HG03097 (cell line): ENCODE data around the gene NFIB.

ENCODE experiments used
- ATAC-seq: cut with Tn5 transposase; IDR thresholded peaks from one replicate; pipeline ENCODE4 v1.9.1; 2021; ENCODE audit not compliant: unreplicated experiment, low FRiP score

NFIB gene

GRCh38 chr9:14192556-14192955, 121.4 kb downstream of the NFIB start:
- ATAC-seq: no peak

- no peak for ATAC-seq
Observed at GRCh38 chr9:14191512-14191911, 122.4 kb downstream of the NFIB start.

- no peak for ATAC-seq
Observed at GRCh38 chr9:14190240-14190639, 123.7 kb downstream of the NFIB start.

GRCh38 chr9:14189578-14189977, 124.4 kb downstream of the NFIB start:
- no peak for ATAC-seq

- ATAC-seq: no peak
Observed at GRCh38 chr9:14189146-14189545, 124.8 kb downstream of the NFIB start.

GRCh38 chr9:14188538-14188937, 125.4 kb downstream of the NFIB start:
- no peak for ATAC-seq

GRCh38 chr9:14188011-14188410, 125.9 kb downstream of the NFIB start:
- ATAC-seq: no peak

GRCh38 chr9:14186096-14186495, 127.8 kb downstream of the NFIB start:
- ATAC-seq: no peak

- ATAC-seq: no peak
Observed at GRCh38 chr9:14185016-14185415, 128.9 kb downstream of the NFIB start.

- no peak for ATAC-seq
Observed at GRCh38 chr9:14183001-14183400, 130.9 kb downstream of the NFIB start.

GRCh38 chr9:14180960-14181537, 132.9 kb downstream of the NFIB start:
- no peak for ATAC-seq

- no peak for ATAC-seq
Observed at GRCh38 chr9:14180093-14180959, 133.6 kb downstream of the NFIB start.

- no peak for ATAC-seq
Observed at GRCh38 chr9:14179449-14179848, 134.5 kb downstream of the NFIB start.

GRCh38 chr9:14175778-14176177, 138.2 kb downstream of the NFIB start:
- ATAC-seq: no peak

- ATAC-seq: no peak
Observed at GRCh38 chr9:14173713-14174112, 140.2 kb downstream of the NFIB start.

- ATAC-seq: no peak
Observed at GRCh38 chr9:14170973-14171596, 142.9 kb downstream of the NFIB start.

- ATAC-seq: no peak
Observed at GRCh38 chr9:14170392-14170931, 143.5 kb downstream of the NFIB start.

GRCh38 chr9:14168381-14168780, 145.6 kb downstream of the NFIB start:
- no peak for ATAC-seq

GRCh38 chr9:14165376-14166035, 148.4 kb downstream of the NFIB start:
- no peak for ATAC-seq

GRCh38 chr9:14164908-14165307, 149.0 kb downstream of the NFIB start:
- ATAC-seq: no peak
